Ramos (cell line): ENCODE data around the gene CABLES1.
"Not testable (repeated sequence)": the region's sequence is repeated elsewhere in the genome, so short reads cannot be mapped to it uniquely, and the experiment has no call there.

ENCODE experiments used
- in situ Hi-C: fragments of 300-500 bp; cut with MboI; formaldehyde crosslinking; loops from one replicate; pipeline ENCODE4 v1.14.3; 2022; ENCODE audit warnings: low sequenced_read_pairs; ENCODE audit not compliant: unreplicated experiment

CABLES1 gene, protein sequence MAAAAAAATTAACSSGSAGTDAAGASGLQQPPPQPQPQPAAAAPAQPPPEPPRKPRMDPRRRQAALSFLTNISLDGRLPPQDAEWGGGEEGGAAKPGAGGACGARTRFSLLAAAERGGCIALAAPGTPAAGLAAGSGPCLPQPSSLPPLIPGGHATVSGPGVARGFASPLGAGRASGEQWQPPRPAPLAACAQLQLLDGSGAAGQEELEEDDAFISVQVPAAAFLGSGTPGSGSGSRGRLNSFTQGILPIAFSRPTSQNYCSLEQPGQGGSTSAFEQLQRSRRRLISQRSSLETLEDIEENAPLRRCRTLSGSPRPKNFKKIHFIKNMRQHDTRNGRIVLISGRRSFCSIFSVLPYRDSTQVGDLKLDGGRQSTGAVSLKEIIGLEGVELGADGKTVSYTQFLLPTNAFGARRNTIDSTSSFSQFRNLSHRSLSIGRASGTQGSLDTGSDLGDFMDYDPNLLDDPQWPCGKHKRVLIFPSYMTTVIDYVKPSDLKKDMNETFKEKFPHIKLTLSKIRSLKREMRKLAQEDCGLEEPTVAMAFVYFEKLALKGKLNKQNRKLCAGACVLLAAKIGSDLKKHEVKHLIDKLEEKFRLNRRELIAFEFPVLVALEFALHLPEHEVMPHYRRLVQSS

DNA sequence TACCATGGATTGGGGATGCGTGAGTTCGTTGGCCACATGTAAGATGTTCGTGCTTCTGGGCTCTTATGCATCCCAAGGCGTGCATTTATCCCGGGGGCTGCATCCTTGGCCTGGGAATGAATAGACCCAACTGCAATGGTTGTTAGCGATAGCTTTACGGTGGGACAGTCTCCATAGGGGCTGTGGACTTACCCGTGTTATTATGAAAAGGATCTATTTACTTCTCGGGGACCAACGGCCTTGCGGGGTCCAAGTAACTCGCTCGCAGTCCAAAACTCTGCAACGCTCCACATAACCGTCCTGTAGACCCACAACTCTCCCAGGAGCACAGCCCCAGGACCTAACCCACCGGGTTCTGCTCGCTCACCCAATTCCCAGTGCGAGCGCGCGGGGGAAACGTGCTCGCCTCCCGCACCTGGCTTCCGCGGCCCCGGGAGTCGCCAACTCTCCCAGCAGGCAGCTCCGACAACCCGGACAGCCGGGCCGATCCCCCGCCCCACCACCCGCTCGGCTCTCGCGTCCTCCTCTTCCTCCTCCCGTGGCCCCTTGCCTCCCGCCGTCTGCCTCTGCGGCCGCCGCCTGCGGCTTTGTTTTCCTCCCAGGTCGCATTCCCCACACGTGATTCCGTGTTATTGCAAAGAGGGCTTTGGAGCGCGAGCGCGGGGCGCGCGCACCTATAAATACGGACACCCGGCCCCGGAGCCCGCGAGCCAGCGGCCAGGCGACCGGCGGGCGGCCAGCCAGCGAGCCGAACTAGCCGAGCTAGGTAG lies at the start of gene CABLES1:
TSS of gene CABLES1 (plus strand) at position 706 of the 770 bp plus-strand sequence. CDS start 278 bp downstream, outside the sequence.
- in situ Hi-C loops: loop anchor here (5.0 to 10.0 kb wide), 3 partner anchors 102 to 360 kb away; no protein-coding TSS in a partner anchor

DNA sequence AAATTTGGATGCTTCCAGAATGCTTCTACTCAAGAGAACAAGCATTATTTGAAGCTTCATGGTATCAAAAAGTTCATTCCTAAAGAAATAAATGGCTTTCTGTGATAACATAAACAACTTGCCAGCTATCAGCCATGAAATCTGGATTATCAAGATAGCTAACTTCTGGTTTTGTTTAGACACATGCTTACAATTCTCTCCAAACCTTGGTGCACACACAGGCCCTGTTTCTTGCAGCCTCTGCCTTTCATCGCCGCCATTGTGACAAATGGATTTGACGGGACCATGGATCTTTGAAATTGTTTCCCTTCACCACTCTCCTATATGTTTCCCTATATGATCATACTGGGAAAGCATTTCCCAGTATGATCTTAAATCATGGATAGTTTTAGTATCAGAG lies 47.9 kb upstream of the CABLES1 start:
- in situ Hi-C loops: no loop called here

DNA sequence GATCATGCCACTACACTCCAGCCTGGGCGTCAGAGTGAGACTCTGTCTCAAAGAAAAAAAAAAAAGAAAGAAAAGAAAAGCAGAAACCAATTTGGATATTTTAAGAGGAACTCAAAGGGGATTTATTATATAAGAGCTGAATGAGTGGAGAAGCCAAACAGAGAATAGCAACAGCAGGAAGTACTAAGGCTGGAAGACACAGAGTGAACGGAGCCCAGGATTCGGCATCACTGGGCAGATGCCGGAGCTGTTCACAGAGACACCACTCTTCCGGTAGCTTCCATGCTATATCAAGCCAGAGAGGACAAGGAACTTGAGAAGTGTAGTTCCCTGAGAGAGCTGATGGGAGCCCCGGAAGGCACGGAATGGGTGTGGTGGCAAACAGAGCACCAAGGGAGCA lies 47.0 kb upstream of the CABLES1 start:
- in situ Hi-C loops: no loop called here

DNA sequence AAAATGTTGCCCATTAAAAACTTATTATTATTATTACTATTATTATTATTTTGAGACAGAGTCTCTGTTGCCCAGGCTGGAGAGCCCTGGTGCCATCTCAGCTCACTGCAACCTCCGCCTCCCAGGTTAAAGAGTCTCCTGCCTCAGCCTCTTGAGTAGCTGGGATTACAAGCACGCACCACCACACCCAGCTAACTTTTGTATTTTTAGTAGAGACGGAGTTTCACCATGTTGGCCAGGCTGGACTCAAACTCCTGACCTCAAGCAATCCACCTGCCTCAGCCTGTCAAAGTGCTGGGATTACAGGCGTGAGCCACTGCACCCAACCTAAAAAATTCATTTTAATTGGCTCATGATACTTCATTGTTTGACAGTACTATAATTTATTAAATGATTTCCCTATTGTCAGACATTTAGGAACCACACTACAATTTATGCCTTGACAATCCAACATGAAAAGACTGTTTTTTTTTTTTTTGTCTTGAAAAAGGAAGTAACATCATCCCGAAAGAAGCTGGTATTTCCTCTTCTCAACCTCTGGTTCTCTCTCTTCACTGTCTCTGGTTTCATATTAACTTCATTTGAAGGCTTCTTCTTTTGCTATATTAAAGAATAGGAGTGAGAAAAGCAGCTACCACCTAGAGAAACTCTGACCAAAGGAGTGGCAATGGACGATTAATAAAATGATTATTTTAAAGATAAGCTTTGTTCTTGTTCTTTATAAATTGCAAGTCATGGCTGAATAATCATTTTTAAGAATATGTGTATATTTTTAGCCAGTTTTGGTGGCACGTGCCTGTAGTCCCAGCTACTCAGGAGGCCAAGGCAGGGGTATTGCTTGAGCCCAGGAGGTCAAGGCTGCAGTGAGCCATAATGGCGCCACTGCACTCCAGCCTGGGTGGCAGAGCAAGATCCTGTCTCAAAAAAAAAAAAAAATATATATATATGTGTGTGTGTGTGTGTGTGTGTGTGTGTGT lies 44.0 kb upstream of the CABLES1 start:
- in situ Hi-C loops: not testable (repeated sequence)

DNA sequence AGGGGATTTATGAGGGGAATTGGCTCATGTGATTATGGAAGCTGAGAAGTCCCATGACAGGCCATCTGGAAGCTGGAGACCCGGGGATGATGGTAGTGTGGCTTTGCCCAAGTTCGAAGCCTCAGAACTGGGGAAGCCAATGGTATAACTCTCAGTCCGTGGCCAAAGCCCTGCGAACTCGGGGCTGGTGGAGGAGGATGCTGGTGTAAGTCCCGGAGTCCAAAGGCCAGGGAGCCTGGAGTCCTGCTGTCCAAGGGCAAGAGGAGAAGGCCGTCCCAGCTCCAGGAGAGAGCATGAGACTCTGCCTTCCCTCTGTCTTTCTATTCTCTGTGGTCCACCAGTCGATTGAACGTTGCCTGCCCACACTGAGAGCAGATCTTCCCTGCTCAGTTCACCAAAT lies 43.2 kb upstream of the CABLES1 start:
- in situ Hi-C loops: no loop called here

DNA sequence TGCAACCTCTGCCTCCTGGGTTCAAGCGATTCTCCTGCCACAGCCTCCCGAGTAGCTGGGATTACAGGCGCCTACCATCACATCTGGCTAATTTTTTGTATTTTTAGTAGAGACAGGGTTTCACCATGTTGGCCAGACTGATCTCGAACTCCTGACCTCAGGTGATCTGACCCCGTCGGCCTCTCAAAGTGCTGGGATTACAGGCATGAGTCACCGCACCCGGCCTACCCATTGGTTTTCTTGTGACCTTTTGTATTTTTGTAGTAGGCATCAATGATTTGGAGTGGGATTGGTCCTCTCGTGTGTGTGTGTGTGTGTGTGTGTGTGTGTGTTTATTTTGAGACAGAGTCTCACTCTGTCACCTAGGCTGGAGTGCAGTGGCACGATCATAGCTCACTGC lies 42.2 kb upstream of the CABLES1 start:
- in situ Hi-C loops: not testable (repeated sequence)

DNA sequence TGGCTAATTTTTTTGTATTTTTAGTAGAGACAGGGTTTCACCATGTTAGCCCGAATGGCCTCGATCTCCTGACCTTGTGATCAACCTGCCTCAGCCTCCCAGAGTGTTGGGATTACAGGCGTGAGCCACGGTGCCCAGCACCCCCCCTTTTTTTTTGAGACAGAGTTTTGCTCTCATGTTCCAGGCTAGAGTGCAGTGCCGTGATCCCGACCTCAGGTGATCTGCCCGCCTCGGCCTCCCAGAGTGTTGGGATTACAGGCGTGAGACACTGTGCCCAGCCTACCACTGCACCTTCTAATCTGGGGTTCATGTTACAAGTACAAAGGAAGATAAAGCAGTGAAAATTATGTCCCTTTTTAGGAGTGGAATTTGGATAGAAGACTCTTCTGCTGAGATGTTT lies 41.5 kb upstream of the CABLES1 start:
- in situ Hi-C loops: no loop called here

DNA sequence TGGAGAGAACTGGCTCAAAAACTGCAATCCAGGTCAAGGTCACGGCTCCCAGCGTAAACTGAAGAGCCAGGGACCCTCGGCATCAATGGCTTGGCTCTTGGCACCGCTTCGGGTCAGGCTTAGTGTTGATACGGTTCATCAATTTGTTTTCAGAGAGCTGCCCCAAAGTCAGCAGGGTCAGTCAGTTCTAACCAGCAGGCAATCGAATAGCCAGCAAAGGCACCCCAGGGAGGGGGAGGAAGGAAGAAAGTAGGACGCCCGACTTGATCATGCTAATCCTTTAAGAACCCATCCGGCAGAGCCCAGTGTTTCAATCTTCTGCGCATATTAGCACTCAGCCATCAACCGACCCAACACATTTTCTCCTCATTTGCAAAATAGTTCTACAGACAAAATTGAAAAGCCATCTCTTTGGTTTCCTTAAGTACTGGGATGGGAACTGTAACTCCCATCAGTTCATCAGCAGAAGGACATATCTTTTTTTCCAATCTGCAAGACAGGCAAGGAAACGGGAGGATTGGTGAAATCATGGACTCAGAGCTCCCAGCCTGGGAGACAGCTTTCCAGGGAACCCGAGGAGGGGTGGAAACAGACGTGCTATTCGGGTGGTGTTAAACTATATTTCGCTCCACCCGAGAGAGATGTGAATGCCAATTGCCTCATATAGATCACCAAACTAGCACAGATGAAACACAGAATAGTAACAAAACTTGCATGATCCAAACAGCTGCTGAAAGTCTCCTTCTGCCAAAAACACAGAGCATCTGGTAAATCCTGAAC lies 40.7 kb upstream of the CABLES1 start:
- in situ Hi-C loops: no loop called here

DNA sequence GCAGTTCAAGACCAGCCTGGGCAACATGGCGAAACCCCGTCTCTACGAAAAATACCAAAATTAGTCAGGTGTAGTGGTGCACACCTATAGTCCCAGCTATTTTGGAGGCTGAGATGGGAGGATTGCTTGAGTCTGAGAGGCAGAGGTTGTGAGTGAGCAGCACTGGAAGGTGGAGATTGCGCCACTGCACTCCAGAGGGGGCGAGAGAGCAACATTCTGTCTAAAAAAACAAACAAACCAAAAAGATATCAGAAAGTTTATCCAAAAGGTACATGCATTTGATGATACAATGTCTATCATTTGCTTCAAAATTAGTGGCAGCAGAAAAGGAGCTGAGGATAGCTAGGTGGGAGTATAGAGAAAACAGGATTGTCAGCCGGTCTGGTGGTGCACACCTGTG lies 39.8 kb upstream of the CABLES1 start:
- in situ Hi-C loops: no loop called here

DNA sequence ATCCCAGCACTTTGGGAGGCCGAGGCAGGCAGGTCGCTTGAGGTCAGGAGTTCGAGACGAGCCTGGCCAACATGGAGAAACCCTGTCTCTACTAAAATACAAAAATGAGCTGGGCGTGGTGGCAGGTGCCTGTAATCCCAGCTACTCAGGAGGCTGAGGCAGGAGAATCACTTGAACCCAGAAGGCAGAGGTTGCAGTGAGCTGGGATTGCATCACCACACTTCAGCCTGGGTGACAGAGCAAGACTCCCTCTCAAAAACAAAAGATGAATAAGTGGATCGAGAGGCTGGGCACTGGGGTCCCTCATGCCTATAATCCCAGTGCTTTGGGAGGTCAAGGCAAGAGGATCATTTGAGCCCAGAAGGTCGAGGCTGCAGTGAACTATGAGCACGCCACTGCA lies 38.3 kb upstream of the CABLES1 start:
- in situ Hi-C loops: not testable (repeated sequence)

DNA sequence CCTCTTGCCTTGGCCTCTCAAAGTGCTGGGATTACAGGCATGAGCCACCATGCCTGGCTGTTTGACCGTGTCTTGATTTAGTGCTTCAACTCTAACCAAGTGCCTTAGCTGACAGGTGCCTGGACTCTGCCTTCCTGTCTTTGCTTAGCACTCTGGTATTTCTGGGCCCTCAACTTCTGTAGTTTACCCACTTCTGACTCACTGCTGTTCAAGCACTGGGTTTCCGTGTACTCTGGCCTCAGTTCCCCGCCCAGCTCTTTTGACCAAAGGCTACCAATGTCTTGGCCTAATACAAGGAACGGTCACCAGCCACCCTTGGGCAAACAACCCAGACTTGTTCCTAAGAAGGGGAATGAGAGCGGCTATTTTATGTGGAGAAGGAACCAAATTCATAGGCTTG lies 35.7 kb upstream of the CABLES1 start:
- in situ Hi-C loops: no loop called here

DNA sequence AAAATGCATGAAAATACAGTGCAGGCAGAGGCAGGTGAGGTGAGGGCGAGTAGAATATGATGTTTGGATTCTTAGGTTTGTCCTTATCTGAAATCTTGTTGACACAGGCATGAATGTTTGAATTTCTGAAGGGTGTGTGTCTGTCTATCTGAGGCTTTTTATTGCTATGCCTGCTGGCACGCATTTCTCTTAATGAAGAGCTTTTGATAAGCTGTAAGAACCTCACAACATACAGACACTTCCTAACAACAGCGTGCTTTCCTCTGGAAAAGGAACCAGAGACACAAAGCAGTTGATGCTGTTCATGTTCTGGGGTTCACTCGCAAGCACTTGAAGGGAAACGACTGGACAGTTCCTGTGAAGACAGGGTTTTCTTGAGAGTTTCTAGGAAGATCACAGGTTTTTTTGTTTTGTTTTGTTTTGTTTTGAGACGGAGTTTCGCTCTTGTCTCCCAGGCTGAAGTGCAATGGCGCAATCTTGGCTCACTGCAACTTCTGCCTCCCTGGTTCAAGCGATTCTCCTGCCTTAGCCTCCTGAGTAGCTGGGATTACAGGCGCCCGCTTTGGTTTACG lies 33.3 kb upstream of the CABLES1 start:
- in situ Hi-C loops: no loop called here

DNA sequence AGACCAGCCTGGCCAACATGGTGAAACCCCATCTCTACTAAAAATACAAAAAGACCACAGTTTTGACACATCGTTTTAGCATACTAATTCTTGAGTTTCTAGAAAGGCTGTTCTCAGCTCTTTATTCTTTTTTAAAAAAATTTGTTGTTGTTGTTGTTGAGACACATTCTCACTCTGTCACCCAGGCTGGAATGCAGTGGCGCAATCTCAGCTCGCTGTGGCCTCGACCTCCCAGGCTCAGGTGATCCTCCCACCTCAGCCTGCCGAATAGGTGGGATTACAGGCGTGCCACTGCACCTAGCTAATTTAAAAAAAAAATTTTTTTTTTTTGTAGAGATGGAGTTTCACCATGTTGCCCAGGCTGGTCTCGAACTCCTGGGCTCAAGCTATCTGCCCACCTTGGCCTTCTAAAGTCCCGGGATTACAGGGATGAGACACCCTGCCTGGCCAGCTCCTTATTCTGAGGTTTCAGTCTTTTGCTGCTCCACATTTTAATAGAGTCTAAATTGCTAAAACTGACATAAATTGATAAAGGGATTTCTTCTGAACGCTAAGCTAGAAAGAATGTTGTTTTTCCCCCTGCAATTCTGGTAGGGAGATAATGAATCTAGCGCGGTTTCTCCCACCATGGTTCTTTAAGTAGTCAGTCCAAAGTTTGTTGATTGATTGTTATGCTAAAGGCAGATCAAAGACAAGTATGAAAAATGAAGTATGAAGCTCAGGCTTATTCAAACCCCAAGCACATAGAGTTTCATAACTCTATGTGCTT lies 32.6 kb upstream of the CABLES1 start:
- in situ Hi-C loops: no loop called here

DNA sequence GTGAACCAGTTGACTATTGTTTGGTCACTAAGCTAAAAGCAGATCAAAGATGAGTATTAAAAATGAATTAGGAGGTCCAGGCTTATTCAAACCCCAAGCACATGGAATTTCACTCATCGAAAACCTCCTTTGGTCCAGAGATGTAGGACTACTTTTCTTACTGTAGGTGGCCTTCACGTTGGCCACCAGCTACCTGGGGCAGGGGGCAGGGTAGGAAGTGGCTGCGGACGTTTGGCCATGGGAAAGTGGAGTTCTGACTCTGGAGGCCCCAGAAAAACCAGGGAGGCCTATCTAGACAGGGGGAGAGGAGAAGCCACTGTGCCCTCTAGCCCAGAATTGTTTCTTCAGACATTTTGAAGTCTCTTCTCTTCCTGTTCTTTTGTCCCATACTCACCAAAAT lies 31.8 kb upstream of the CABLES1 start:
- in situ Hi-C loops: no loop called here

DNA sequence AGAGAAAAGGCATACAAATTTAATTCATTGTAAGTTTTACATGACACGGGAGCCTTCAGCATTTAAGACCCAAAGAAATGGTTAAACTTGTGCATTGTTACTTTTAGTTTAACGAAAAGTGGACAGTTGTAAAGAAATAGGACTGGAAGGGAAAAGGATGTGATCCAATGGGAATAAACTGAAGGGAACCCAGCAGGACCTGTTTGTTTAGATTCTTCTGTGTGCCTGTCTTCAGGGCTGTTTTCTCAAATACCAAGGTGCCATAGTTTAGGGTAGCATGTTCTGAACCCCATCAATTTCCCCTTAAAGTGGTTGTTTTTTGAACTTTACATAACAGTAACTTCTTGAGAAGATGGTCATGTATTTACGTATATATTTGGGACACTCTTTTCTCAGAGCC lies 30.3 kb upstream of the CABLES1 start:
- in situ Hi-C loops: no loop called here

DNA sequence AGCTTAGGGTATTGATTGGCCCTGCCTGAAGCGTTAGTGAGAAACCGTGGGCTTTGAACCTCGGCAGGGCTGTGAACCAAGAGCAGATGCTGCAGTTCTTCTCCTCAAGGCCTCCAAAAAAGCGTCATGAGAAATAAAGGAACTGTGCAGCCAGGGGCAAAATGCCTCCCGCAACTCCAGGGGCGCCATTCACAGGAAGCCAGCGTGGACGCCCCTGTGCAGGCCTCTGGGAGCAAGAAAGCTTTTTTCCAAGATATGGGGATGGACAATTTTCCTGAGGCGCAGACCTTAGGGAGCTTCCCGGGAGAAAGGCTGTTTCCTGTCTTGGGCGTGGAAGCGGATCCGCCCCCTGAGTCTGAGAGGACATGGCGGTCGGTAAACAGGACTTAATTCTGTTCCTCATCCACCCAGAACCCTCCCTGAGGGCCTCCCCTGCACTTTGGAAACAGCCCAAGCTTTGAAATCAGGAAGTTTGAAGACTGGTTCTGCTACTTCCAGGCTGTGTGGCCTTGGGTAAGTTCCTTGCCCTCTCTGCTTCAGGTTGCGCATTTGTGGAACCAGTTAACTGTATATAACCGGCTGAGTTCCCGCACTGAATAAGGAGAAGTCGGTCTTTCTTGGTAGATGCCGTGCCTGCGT lies 29.6 kb upstream of the CABLES1 start:
- in situ Hi-C loops: no loop called here

DNA sequence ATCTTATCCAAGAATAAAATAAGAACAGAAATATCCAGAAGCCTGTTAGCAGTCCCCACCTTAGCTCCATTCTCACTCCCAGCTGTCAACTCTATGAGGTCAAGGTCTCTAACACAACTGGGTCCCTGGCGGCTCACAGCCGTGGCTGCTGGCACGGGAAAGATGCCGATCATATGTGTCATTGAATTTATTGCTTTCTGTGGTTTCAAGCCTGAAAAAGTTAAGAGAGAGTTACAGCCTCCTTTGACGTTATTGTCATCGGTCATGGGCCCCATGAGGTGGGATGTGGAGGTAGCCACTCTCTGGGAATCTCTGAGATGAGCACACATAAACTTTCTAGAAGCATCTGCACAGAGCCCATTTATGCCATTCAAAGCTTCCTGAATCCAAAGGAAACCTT lies 28.7 kb upstream of the CABLES1 start:
- in situ Hi-C loops: no loop called here

DNA sequence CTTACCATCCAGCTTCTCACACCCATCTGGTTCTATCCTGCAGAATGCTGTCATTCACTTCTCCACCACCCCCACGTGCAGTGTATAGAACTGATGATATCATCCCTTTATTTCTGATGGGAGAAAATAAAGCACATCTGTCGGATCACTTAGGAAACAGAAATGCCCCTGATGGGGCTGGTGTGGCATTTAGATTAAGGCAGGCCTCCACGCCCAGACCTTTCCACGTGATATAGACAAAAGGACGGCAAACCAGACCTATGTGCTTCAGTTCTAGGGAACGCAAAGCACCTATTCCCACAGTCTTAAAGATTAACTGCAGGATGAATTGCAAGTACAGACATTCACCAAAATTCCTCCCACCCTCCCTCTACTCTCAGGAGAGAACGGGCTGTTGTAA lies 27.6 kb upstream of the CABLES1 start:
- in situ Hi-C loops: no loop called here
